Astrocyte of the cerebellum (primary cell): Measurements from ENCODE around the gene PAQR5.
A peak's percentile ranks its signal among the peaks of the same experiment; 100 is the strongest.
"Not testable (repeated sequence)": the region's sequence is repeated elsewhere in the genome, so short reads cannot be mapped to it uniquely, and the experiment has no call there.

Experiments
- DNase-seq: peaks from one replicate; pipeline ENCODE4 v3.0.0-alpha.2; 2011; ENCODE audit warnings: low read depth
- H3K4me3 ChIP-seq: 2 replicates; pipeline ENCODE4 v1.5.1; 2011; ENCODE audit warnings: mild to moderate bottlenecking, low read depth, low read length, moderate library complexity
- in situ Hi-C: cut with HindIII; loops from 2 replicates; pipeline ENCODE4 v1.10.0; 2017; ENCODE audit warnings: low sequenced_read_pairs
- TF ChIP-seq, protein P1 (sequence below): IDR thresholded peaks from 2 replicates; pipeline ENCODE4 v1.5.1; 2012; ENCODE audit warnings: low read length, low read depth, moderate library complexity, mild to moderate bottlenecking; ENCODE audit errors: missing control alignments

Gene PAQR5

DNA sequence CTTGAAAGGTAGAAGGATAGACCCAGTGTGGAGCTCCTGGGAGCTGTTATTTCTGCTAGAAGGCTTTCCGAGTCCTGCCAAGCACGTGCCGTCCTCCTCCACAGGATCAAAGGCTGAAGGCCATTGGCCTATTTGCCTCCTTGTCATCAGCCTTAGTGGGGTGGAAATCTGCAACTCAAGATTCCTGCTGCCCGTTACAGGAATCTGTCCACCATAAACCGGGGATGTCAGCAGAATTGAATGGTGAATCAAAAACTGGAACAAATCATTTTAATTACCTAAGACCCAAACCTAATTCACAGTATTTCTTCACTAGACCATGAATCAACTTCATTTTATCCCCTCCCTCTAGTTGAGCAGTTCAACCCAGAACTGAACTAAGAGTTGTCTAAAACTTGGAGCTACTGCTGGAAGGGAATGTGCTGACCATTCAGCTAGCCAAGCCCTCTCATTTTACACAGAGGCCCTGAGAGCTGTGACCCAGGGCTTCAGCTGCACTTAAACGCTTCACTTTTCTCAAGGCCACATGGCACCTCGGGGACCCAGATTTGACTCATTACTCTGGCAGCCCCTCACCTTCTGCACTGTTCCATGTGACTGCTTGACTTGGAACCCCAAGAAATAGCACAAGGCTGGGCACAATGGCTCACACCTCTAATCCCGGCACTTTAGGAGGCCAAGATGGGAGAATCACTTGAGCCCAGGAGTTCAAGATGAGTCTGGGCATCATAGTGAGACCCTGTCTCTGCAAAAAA lies 78.7 kb downstream of the PAQR5 start:
- TF ChIP-seq, protein P1, sequence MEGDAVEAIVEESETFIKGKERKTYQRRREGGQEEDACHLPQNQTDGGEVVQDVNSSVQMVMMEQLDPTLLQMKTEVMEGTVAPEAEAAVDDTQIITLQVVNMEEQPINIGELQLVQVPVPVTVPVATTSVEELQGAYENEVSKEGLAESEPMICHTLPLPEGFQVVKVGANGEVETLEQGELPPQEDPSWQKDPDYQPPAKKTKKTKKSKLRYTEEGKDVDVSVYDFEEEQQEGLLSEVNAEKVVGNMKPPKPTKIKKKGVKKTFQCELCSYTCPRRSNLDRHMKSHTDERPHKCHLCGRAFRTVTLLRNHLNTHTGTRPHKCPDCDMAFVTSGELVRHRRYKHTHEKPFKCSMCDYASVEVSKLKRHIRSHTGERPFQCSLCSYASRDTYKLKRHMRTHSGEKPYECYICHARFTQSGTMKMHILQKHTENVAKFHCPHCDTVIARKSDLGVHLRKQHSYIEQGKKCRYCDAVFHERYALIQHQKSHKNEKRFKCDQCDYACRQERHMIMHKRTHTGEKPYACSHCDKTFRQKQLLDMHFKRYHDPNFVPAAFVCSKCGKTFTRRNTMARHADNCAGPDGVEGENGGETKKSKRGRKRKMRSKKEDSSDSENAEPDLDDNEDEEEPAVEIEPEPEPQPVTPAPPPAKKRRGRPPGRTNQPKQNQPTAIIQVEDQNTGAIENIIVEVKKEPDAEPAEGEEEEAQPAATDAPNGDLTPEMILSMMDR, result no peak
- no peak for DNase-seq
- H3K4me3 ChIP-seq, result no peak overlapping the region
- in situ Hi-C loops, result no loop called here

DNA sequence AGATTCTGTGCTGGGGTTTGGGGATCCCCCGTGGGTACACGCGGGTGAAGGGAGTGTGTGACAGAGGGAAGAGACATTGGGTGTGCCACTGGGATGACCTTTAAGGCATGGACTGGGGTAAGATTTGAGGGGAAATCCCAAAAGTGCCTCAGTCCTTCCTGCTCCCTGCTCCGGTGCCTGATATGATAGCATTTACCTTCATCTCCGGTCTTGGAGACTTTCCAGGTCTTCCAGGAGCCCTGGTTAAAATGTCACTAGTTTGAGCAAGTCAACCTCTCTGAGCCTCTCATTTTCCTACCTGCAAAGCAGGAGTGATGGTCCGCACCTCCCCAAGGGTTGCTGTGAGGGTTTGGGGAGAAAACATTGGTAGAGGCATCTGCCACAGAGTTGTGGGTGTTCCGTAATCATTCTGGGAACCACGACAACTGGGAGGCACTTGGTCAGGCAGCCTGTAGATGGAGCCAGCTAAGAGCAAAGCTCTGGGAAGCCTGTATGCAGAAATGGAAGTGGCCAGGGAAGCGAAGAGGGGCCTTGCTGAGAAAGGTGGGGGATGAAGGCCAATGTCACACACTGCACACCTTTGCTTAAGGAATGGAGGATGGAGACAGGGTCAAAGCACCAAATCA lies 81.5 kb downstream of the PAQR5 start:
- in situ Hi-C loops, result no loop called here
- TF ChIP-seq, protein P1, result peak; percentile 42
- DNase-seq, result no peak
- H3K4me3 ChIP-seq, result no peak overlapping the region

DNA sequence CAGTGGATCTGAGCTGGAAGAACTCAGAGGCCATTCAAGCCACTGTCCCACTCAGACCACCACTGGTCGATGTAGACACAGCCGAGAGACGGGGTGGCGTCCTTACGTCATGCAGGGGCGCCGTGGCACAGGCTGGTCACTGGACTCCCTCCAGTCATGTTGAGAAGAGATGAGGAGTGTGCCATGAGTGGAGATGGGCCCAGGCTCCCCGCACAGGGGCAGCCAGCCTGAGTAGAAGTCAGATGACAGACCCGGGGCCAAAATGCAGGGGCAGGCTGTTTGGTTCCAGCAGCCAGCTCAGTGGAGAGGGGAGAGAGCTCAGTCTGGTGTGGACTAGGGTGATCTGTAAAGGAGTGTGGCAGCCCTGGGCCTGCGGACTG lies 82.0 kb downstream of the PAQR5 start:
- DNase-seq, result no peak
- no peak overlapping the region for H3K4me3 ChIP-seq
- TF ChIP-seq, protein P1, result no peak
- in situ Hi-C loops, result no loop called here

DNA sequence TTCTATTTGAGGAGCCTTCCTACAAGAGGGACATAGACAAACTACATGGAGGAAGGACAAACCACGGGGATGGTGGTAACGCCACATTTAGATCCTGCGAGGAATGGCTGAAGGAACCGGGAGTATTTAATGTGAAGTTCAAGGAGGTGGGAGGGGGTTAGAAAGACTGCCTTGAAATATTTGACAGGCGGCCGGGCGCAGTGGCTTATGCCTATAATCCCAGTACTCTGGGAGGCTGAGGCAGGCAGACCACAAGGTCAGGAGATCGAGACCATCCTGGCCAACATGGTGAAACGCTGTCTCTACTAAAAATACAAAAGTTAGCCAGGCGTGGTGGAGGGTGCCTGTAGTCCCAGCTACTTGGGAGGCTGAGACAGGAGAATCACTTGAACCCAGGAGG lies 83.5 kb downstream of the PAQR5 start:
- H3K4me3 ChIP-seq, DNase-seq, in situ Hi-C loops: not testable (repeated sequence)

DNA sequence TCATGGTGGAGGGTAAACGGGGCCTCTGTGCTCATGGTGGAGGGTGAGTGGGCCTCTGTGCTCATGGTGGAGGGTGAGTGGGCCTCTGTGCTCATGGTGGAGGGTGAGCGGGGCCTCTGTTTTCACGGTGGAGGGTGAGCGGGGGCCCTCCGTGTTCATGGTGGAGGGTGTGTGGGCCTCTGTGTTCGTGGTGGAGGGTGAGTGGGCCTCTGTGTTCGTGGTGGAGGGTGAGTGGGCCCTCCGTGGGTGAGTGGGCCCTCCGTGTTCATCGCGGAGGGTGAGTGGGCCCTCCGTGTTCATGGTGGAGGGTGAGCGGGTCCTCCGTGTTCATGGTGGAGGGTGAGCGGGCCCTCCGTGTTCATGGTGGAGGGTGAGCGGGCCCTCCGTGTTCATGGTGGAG lies 85.4 kb downstream of the PAQR5 start:
- in situ Hi-C loops, H3K4me3 ChIP-seq, DNase-seq: not testable (repeated sequence)

DNA sequence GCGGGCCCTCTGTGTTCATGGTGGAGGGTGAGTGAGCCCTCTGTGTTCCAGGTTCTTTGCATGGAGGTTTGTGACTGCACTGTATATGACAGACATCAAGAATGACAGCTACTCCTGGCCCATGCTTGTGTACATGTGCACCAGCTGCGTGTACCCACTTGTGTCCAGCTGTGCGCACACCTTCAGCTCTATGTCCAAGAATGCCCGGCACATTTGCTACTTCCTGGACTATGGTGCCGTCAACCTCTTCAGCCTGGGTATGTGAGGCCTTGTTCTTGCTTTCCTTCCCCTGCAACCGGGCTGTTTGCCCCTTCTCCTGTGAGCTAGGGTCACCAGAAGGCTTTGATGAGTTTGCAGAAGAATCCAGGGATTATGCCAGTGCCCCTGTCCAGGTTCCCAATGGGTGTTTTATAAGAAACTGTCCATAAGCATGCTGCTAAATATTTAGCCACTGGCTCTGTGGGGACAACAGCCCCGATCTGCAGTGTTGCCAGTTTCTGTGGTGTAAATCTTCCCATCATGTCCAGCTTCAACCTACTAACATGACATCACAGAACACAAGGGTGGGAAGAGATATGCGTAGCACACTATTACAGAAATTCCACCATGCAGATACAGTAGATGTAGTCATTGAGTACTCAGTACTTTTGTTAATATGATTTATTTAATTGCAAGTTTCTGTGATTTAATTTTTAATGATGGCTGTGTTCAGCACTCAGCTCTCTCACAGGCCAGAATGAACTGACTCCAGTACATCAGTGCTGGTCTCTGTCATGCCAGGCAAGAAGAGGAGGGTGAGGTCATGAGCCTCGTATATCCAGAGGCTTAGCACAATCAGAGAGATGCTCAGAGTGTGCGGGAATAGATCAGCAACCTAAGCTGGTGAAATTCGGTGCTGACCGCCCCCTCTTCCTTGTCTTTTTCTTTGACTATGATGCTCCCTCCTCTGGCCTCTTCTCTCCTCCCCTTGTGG lies 86.2 kb downstream of the PAQR5 start:
- in situ Hi-C loops, result no loop called here
- no peak for DNase-seq
- TF ChIP-seq, protein P1, result no peak
- no peak overlapping the region for H3K4me3 ChIP-seq

DNA sequence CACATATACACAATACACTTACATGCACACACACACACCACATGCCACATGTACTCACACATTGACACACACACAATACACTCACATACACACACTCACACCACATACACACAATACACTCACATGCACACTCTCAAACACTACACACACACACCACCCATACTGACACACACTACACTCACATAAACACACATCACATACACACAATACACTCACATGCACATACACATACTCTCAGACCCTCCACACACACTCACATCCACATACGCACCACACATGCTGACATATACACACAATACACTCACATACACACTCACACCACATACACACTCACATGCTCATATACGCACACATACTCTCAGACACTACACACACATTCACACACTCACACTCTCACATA lies 87.1 kb downstream of the PAQR5 start:
- TF ChIP-seq, protein P1, result no peak
- in situ Hi-C loops, result no loop called here
- H3K4me3 ChIP-seq, result no peak overlapping the region
- DNase-seq, result no peak
